SIG-M5 treated with dmso at 0.1 percent for 504 hours (cell line): Measurements from ENCODE around the gene ERBB3.
A peak's percentile ranks its signal among the peaks of the same experiment; 100 is the strongest.
"Not testable (repeated sequence)": the region's sequence is repeated elsewhere in the genome, so short reads cannot be mapped to it uniquely, and the experiment has no call there.

ENCODE experiments used
- DNase-seq: peaks from one replicate; lab custom pipeline; 2025; ENCODE audit not compliant: unreplicated experiment; lab: John Stamatoyannopoulos, UW

Gene ERBB3

DNA sequence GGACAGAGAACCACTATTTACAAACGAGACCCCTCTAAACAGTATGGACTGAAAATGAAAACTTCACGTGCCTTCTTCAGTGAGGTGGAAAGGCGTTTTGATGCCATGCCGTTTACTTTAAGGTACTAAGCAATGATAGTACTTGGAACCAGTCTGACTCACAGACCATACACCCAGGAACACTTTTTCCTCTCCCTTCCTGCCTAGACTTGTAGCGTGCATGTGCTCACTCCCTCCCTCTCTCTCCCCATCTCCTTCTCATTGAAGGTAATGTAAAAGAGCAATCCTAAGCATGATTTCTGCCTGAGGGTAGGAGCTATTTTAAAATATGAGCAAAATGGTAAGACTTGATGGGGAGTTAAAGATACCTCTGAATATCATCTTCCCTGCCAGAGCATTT lies 30.6 kb downstream of the ERBB3 start:
- DNase-seq = no peak

- DNase-seq = no peak
These were observed 34.1 kb downstream of the ERBB3 start for GRCh38 chr12:56114084-56114483.

DNA sequence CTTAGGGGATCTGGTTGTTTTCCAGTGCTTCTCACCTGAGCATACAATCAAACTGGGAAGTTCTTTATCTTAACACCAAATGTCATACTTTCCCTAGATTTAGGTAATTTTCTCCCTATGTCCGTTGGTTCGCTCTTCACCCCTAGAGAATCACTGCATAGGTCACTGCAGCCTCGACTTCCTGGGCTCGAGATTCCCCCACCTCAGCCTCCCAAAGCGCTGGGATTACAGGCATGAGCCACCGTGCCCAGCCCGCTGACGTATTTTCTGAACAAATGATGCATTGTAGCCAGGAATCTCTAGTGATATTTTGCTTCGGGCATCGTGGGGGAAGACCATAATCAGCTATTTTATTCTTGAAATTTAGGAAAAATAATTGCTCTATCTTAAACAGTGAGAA lies 35.4 kb downstream of the ERBB3 start:
- no peak for DNase-seq

DNA sequence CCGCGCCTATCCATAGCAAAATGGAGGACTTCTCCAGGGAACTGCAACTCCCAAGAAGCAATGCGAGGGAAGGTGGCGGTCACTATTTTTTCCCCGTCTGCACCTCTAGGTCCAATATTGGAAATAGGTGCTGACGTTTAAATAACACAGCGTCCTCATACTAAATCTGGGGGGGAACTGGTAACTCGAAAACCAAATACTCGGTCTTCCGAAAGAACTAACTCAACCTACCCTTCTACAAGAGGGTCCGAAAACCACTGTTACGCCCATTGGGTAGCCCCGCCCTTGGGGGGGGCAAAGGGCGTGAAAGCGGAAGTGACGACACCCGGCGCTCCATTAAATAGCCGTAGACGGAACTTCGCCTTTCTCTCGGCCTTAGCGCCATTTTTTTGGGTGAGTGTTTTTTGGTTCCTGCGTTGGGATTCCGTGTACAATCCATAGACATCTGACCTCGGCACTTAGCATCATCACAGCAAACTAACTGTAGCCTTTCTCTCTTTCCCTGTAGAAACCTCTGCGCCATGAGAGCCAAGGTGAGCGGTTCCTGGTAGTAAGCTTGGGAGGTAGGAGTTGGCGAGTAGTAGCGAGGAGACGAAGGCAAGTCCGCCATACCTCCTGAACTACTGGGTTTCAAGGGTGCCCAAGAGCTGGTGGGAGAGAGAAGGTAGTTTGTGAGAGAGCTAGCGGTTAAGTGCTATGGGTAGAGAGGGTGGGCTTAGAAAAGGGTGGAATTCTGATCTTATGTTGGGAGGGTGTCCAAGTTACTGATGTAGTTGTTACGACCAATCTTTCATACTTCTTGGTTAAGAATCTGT lies 36.5 kb downstream of the ERBB3 start, which contains the start of gene RPL41:
RPL41 (plus strand) TSS at position 367 of the 815 bp plus-strand sequence.
- DNase-seq = peak; percentile 95

- DNase-seq = not testable (repeated sequence)
These were observed 37.2 kb downstream of the ERBB3 start for GRCh38 chr12:56117082-56117706.

DNA sequence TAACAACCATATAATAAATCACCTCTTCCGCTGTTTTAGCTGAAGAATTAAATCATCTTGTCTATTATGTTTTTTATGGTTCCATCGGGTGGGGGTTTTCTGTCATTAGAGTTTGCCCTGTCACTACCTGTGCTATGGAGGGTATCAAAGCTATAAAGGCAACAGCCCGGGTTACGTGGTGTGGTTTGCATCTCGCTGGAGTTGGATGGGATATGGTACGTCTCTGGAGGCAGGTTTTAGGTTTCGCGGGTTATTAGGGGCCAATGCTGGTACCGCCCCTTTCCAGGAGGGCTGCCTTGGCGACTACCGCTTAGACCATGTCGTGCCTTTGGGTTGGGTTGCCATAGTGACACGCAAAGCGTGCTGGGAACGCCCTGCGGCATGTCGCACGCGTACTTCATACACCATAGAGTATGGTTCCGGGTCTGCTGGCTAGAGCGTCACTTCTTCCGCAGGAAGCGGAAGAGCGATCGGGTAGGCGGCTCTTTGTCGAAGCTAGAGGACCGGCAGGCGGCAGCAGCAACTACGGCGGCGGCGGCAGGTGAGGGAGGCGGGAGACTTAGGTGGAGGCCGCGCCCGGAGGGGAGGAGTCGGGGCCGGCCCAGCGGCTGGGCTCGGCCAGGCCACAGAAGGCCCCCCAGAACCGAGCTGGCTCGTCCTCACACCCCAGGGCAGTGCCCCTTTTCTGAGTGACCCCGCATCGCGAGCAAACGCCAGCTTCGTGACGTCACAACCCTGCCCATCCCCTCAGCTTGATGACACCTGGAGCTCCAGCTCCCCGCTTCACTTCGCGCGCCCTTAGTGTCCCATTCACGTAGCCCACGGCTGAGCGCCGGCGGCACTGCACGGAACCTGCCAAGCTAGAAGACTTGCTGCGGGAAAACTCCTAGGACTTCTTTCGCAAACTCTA lies 38.1 kb downstream of the ERBB3 start, which contains the start of gene ZC3H10:
ZC3H10 (plus strand) TSS at position 489 of the 910 bp plus-strand sequence. CDS start 2,297 bp downstream, outside the sequence.
- peak; percentile 100 for DNase-seq

GRCh38 chr12:56118688-56119357 lies 38.9 kb downstream of the ERBB3 start:
- peak; percentile 69 for DNase-seq

DNA sequence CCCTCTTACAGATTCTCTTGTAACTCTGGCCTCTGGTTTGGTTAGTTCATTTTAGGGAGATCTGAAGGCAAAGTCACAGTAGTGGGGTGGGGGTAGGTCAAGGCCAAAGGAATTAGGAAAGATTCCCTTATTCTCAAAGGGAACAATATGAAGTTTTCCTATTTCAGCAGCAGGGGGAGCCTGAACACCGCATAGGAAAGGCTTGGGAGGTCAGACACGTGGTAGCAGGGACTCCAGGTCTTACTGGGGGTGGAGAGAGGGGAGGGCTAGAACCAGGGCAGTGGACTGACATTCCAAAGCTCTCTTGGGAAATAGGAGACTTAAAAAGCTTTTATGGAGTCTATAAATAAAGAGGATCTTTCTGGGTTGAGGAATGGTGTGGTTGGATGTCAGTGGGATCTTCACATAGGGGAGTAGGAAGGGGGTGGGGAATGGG lies 39.4 kb downstream of the ERBB3 start:
- peak; percentile 87 for DNase-seq

GRCh38 chr12:56120158-56120846 lies 40.3 kb downstream of the ERBB3 start:
- no peak for DNase-seq

GRCh38 chr12:56121204-56121870 lies 41.4 kb downstream of the ERBB3 start:
- DNase-seq = no peak

DNA sequence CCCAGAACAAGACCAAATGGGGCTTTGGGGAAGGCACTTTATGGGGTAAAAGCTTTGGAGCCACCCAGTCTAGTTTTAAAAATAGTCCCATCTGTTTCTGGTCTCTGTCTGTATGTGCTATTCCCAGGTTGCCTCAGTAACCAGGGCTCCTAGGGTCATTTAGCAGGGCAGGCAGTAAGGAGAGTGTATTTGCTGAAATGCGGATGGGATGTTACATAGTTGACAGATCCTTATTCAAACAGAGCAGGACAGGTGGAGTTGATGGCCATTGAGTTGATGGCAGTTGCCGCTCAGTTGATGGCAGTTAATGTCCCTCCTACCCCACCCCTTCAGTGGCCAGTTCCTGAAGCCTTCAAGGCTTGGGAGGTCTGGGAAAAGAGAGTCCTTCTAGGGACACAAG lies 42.7 kb downstream of the ERBB3 start:
- no peak for DNase-seq

DNA sequence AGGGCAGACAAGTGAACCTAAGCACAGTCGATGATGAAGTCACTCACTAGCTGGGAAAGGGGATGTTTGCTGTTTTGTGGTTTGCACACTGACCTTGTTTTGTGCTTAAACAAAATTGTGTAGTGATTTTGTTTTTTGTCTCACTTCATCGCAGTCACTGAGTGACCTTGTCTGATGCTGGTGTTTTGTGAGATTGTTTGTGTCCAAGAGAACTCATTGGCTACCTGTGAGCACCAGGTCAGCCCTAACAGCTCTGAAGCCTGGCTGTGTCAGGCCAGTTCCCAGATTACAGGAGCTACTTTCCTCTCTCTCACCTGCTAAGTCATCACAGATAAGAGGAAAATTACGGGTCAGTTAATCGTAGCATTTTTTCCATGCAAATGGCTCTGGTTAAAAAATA lies 44.2 kb downstream of the ERBB3 start:
- DNase-seq = no peak

GRCh38 chr12:56126732-56127239 lies 46.8 kb downstream of the ERBB3 start:
- DNase-seq = peak; percentile 95

DNA sequence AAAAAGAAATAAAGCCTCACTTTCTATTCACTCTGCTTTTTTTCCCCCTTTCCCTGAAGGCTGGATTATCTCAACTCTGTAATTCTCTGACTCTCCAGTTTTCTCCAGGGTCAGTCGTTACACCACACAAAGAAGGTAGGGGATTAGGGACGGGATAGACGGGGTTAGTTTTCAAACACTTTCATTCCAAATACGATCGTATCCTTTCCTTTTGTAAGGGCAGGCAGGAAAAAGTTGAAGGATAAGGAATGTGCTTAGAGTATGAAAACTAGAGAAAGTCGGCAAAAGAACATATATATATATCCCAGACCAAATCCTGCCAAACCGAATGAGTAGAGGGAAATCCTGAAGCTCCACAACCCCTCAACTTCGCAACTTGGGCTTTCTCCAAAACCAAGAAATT lies 47.5 kb downstream of the ERBB3 start:
- DNase-seq = no peak

DNA sequence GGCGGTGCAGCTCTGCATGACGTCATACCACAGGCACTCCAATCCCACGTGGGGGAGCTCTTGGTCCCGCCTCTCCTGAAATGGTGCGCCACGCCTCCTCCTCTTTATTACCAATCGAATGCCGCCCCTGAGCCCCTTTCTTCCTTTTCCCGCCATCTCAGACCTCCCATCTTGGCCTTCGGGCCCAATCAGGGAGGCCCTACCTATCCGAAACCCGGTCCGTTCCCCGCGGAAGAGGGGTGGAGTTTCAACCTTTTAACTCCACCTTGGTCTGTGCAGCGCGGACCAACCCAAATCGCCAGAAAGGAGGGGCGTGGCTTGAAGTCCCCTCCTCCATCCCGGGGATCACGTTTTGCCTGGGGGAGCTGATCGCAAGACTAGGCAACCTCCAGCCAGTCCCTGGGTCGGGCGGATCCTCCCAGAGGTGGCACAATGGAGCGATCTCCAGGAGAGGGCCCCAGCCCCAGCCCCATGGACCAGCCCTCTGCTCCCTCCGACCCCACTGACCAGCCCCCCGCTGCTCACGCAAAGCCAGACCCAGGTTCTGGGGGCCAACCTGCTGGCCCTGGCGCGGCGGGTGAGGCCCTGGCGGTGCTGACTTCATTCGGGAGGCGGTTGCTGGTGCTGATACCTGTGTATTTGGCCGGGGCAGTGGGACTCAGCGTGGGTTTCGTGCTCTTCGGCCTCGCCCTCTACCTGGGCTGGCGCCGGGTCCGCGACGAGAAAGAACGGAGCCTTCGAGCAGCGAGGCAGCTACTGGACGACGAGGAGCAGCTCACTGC lies 48.1 kb downstream of the ERBB3 start, which contains the start of gene ESYT1:
ESYT1 (plus strand) TSS at position 380 of the 782 bp plus-strand sequence; CDS start at position 433, 53 bp downstream.
- DNase-seq = peak; percentile 100

DNA sequence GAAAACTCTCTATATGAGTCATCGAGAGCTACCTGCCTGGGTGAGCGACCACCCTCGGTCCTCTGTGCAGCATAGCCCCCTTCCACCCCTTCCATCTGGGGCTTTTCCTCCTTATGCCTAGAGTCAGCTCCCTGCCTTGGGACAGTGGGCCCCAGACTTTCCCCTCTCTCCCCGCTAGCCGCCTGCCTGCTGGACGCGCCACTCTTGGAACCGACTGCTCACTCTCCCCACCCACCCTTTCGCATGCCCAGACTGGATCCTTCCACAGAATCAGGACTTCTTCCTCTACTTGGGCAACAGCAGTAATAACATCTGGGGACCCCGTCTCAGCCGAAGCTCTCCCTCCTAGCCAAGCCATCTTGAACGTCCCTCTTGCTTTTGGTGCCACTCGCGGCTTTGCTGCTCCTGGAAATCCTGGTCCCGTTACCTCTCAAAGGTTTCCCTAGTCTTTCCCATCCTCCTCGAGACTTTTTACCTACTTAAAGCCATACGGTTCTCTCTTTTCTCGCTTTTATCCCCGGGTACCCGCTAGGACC lies 48.8 kb downstream of the ERBB3 start:
- DNase-seq = peak; percentile 42

DNA sequence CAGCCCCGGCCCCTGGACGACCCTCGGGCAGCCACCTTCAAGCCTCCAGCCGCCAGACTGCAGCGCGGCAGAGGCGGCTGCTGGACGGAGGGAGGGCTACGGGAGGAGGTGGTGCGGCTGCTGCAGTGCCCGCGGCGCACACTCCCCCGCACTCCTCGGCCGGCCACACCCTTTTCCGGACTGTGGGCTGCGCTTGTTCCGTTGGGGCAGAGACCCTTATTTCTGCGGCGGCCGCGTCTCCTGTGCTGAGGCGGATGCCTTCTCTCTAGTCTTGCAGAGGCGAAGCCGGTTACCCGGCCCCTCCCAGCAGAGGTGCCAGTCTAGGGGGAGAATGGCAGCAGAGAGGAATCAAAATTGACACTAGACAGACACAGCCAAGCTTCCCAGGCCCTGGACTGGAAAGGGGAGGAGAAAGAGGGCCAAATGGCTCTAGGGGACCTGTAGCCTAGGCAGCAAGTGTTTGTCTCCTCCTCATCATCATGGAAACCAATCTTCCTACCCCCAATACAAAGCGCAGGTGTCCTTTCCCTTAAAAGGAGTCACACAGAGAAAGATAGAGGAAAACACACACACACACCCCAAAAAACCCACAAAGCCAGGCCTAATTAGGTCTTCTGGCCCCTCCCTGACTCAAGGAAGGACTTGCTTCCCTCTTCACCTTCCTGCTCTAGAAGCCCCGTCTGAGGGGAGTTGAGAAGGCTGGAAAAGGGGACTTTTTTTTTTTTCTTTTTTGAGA lies 49.4 kb downstream of the ERBB3 start:
- peak; percentile 78 for DNase-seq
